NB4 (cell line): Measurements from ENCODE around the gene ZNRF3.

Experiments
- CTCF ChIP-seq: IDR thresholded peaks from one replicate; pipeline ENCODE4 v1.5.1; 2012; ENCODE audit warnings: low read depth, low read length
- MAX ChIP-seq: IDR thresholded peaks from 2 replicates; pipeline ENCODE4 v1.6.1; 2011; ENCODE audit warnings: low read depth, low read length
- POLR2A ChIP-seq: IDR thresholded peaks from 2 replicates; pipeline ENCODE4 v1.6.1; 2011; ENCODE audit warnings: mild to moderate bottlenecking; ENCODE audit not compliant: insufficient read length; ENCODE audit errors: extremely low read depth

- no peak for TF ChIP-seq CTCF
- no peak for TF ChIP-seq POLR2A
- TF ChIP-seq MAX = no peak
Measured at GRCh38 chr22:28999510-28999909, 116.1 kb downstream of the ZNRF3 start.
